Adipocyte (in vitro differentiated cells): ENCODE results near the gene DENND4B.

Experiments
- DNase-seq: peaks from one replicate; pipeline ENCODE4 v3.0.0-alpha.2; 2015; ENCODE audit warnings: low read depth
- H3K27me3 ChIP-seq: replicated peaks from 2 replicates; pipeline ENCODE4 v1.7.0; 2013; ENCODE audit warnings: mild to moderate bottlenecking, low read length, moderate library complexity; ENCODE audit not compliant: control insufficient read depth, insufficient read depth
- H3K36me3 ChIP-seq: 2 replicates; pipeline ENCODE4 v1.7.0; 2013; ENCODE audit warnings: low read length, mild to moderate bottlenecking, moderate library complexity; ENCODE audit not compliant: control insufficient read depth, insufficient read depth, severe bottlenecking
- H3K4me1 ChIP-seq: 2 replicates; pipeline ENCODE4 v1.7.0; 2013; ENCODE audit warnings: mild to moderate bottlenecking, low read length, moderate library complexity; ENCODE audit not compliant: control insufficient read depth, insufficient read depth
- H3K4me3 ChIP-seq: 2 replicates; pipeline ENCODE4 v1.7.0; 2013; ENCODE audit warnings: mild to moderate bottlenecking, low read length, moderate library complexity
- H3K9ac ChIP-seq: 2 replicates; pipeline ENCODE4 v1.7.0; 2013; ENCODE audit warnings: mild to moderate bottlenecking, low read length, moderate library complexity
- H3K9me3 ChIP-seq: 2 replicates; pipeline ENCODE4 v1.7.0; 2013; ENCODE audit warnings: mild to moderate bottlenecking, low read length, moderate library complexity; ENCODE audit not compliant: control insufficient read depth

Gene DENND4B

GRCh38 chr1:153942766-153943549 lies 3.6 kb downstream of the DENND4B start:
- H3K9ac ChIP-seq, result no peak overlapping the region
- peaks cover 22% of the 10 kb centered on the region for H3K4me1 ChIP-seq
- H3K4me3 ChIP-seq, result no peak overlapping the region
- DNase-seq, result no peak
- H3K9me3 ChIP-seq, result no peaks in the 10 kb centered on the region
- H3K36me3 ChIP-seq, result peaks cover 27% of the 10 kb centered on the region
- no peaks in the 10 kb centered on the region for H3K27me3 ChIP-seq

- Histone ChIP-seq H3K4me3 (no peak overlapping the region), H3K27me3 (no peaks in the 10 kb centered on the region), H3K9ac (no peak overlapping the region), H3K9me3 (no peaks in the 10 kb centered on the region), H3K36me3 (peaks cover 32% of the 10 kb centered on the region), H3K4me1 (peaks cover 20% of the 10 kb centered on the region)
- DNase-seq, result no peak
Measured at GRCh38 chr1:153941826-153942725, 4.4 kb downstream of the DENND4B start.

DNA sequence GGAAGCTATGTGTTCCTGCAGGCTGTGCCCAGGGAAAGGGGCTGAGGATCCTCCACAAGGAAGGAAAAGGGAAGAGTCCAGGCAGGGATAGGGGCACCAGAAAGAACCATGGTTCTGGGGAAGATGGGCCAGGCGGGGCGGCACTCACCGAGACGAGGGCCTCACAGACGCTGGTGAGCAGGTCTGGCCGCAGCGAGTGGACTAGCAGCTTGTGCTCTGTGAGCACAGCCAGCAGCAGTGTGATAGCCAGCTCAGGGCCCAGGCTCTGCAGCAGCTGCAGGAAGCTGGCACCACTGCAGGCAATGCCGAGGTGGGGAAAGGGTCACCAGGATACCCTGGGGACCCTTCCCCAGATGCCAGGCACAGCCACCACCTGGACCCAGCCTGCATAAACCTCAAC lies 5.8 kb downstream of the DENND4B start:
- Histone ChIP-seq H3K9ac (no peak overlapping the region), H3K27me3 (no peaks in the 10 kb centered on the region), H3K9me3 (no peaks in the 10 kb centered on the region), H3K4me1 (peaks cover 16% of the 10 kb centered on the region), H3K4me3 (no peak overlapping the region), H3K36me3 (peaks cover 44% of the 10 kb centered on the region)
- no peak for DNase-seq

GRCh38 chr1:153939476-153939875 lies 7.0 kb downstream of the DENND4B start:
- Histone ChIP-seq H3K27me3 (no peaks in the 10 kb centered on the region), H3K4me1 (peaks cover 6% of the 10 kb centered on the region), H3K4me3 (no peak overlapping the region), H3K9ac (no peak overlapping the region), H3K9me3 (no peaks in the 10 kb centered on the region), H3K36me3 (peaks cover 54% of the 10 kb centered on the region)
- DNase-seq, result no peak

GRCh38 chr1:153938996-153939395 lies 7.5 kb downstream of the DENND4B start:
- Histone ChIP-seq H3K36me3 (peaks cover 59% of the 10 kb centered on the region), H3K9me3 (no peaks in the 10 kb centered on the region), H3K9ac (no peak overlapping the region), H3K27me3 (no peaks in the 10 kb centered on the region), H3K4me3 (no peak overlapping the region), H3K4me1 (peaks cover 6% of the 10 kb centered on the region)
- DNase-seq, result no peak

DNA sequence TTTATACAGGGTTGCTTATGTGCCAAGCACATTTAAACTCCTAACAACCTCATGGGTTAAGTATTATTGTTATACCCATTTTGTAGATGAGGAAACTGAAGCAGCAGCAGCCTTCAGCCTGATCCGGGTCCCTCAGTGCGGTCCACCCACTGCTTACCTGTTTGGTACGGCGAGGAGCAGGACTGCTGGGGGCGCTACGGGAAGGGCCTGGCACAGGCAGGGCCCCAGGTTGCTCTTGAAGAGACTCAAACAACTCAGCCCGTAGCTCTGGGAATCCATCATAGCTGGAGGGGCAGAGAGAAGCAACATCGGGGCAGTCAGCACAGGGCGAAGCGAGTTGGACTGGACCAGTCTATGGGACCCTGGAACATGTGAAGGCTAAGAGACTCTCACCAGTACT lies 9.2 kb downstream of the DENND4B start:
- Histone ChIP-seq H3K4me1 (no peaks in the 10 kb centered on the region), H3K4me3 (no peak overlapping the region), H3K9me3 (no peaks in the 10 kb centered on the region), H3K9ac (no peak overlapping the region), H3K36me3 (peaks cover 70% of the 10 kb centered on the region), H3K27me3 (no peaks in the 10 kb centered on the region)
- DNase-seq, result no peak

DNA sequence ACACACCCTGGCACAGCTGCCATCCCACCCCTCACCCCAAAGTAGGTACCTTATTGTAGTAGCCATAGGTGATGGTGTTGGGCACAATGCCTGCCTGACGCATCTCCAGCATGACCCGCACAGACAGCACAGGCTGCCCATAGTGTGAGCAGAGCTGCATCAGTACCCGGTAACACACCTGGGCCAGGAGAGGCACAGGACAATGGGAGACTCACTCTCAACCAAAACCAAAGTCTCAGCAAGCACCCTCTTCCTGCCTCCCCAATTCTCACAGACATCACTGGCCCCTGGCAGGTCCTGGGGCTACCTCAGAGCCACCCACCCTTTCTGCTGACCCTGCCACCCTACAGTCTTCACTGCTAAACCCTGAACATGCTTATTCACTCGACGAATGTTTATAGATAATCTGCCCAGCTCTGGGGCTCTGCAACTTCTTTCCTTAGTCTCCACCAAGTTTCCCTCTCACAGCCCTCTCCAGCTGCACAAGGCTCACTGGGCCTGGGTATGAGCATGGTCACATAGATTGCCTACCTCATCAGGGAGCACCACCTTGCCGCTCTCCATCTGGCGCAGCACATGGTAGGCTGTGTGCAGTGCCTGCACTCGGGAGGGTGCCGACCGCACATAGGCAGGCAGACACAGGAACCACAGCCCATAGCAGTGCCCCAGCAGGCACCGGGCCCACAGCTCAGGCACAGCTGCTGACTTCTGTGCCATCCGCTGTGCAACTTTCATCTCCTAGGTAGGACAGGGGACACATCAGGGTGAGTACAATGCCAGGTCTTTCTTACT lies 10.3 kb downstream of the DENND4B start:
- Histone ChIP-seq H3K36me3 (peaks cover 69% of the 10 kb centered on the region), H3K9ac (no peak overlapping the region), H3K27me3 (no peaks in the 10 kb centered on the region), H3K9me3 (no peaks in the 10 kb centered on the region), H3K4me3 (no peak overlapping the region), H3K4me1 (no peaks in the 10 kb centered on the region)
- no peak for DNase-seq

DNA sequence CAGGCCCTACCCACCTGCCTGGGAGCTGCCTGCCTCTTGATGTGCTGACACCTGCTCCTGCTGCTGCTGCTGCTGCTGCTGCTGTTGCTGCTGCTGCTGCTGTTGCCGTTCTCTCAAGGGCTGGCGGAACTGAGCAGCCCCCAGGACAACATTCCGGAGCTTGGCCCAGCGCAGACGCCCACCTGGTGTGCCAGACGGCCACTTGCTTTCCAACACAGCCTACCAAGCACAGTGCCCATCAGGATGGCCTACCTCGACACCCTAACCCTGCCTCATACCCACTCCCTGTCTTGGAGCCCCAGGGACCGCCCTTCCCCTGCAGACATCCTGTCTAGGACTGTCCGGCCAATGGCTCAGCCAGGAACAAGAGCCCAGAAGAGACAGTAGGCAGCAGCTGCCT lies 11.8 kb downstream of the DENND4B start:
- Histone ChIP-seq H3K9ac (no peak overlapping the region), H3K4me3 (no peak overlapping the region), H3K36me3 (peaks cover 62% of the 10 kb centered on the region), H3K4me1 (no peaks in the 10 kb centered on the region), H3K9me3 (no peaks in the 10 kb centered on the region), H3K27me3 (no peaks in the 10 kb centered on the region)
- no peak for DNase-seq

- peaks cover 2% of the 10 kb centered on the region for H3K4me1 ChIP-seq
- no peak overlapping the region for H3K9ac ChIP-seq
- H3K36me3 ChIP-seq, result peaks cover 58% of the 10 kb centered on the region
- H3K27me3 ChIP-seq, result no peaks in the 10 kb centered on the region
- H3K9me3 ChIP-seq, result no peaks in the 10 kb centered on the region
- no peak overlapping the region for H3K4me3 ChIP-seq
- no peak for DNase-seq
Measured at GRCh38 chr1:153933955-153934354, 12.6 kb downstream of the DENND4B start.

GRCh38 chr1:153933430-153933829 lies 13.1 kb downstream of the DENND4B start:
- no peak overlapping the region for H3K9ac ChIP-seq

More at GRCh38 chr1:153933430-153933829, 13.1 kb downstream of the DENND4B start:
- Histone ChIP-seq H3K9me3 (no peaks in the 10 kb centered on the region), H3K4me3 (no peak overlapping the region), H3K36me3 (peaks cover 58% of the 10 kb centered on the region), H3K27me3 (no peaks in the 10 kb centered on the region), H3K4me1 (peaks cover 5% of the 10 kb centered on the region)
- DNase-seq, result no peak
